ENCODE measurements around the gene LRRC9. TPM values are rescaled to one million over a fixed set of nuclear protein-coding genes. Genes with fewer than 3 reads are reported as not detected.

LRRC9 gene
- under 0.01 and 0.07 TPM in 2 replicates for total RNA-seq

GRCh38 chr14:59919570-59920377 lies at the start of gene LRRC9:
LRRC9 (plus strand) TSS chr14:59920144.

GRCh38 chr14:59870277-59871165 lies 49.4 kb upstream of the LRRC9 start, which contains the start of gene RTN1:
RTN1 (minus strand) TSS chr14:59870776; CDS start chr14:59870630, 146 bp downstream.

GRCh38 chr14:60091550-60092525 lies 171.9 kb downstream of the LRRC9 start, which contains the start of gene PCNX4:
PCNX4 (plus strand) TSS chr14:60091923; CDS start chr14:60107639, 15,716 bp downstream.

Other genes starting within 250 kb of the LRRC9 start
- under 0.01 TPM in 1 of 2 replicates, not detected in the other for gene RTN1, start 49.4 kb upstream of the LRRC9 start, total RNA-seq
- 38.3 and 65.8 TPM in 2 replicates for gene PCNX4, start 171.8 kb downstream of the LRRC9 start, total RNA-seq
- gene DHRS7, start 245.3 kb downstream of the LRRC9 start, total RNA-seq = 179 and 182 TPM in 2 replicates